ENCODE data around the gene SLFN12L. TPM values are rescaled to one million over a fixed set of nuclear protein-coding genes. Genes with fewer than 3 reads are reported as not detected.

The SLFN12L gene
- total and polyA plus RNA-seq, 12 donors = 0.13 to 2.0 (median 0.50) TPM; not detected in 1

DNA sequence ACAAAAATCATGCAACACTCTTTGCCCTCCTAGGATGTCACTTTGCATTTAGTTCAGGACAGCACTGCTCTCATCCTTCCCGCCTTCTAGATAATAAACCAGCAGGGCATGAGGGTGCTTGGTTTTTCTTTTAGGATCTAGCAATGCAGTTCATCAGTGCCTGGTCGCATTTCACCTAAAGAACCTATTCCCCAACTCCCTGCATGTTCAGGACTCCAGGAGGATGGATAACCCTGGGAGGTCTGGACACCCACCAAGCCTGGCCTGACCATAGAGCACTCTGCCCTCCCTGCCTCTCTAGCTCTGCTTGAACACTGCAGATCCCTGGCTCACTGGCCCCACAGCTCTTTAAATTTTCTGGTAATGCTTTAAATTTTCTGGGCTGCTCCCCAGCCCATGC is 107.8 kb downstream of the SLFN12L start:
- Histone ChIP-seq H3K27ac (no peak overlapping the region), H3K4me3 (no peak overlapping the region), H3K27me3 (no peaks in the 10 kb centered on the region), H3K36me3 (replicated peaks in 1 of 2) (no peaks in the 10 kb centered on the region), H3K9me3 (replicated peaks in 1 of 3) (no peaks in the 10 kb centered on the region), H3K4me1 (replicated peaks in 1 of 2) (peaks cover 14 to 25% of the 10 kb centered on the region in 2 donors)
- no peak for TF ChIP-seq POLR2A (IDR thresholded peaks at IDR 0.05)
- TF ChIP-seq, protein P1, sequence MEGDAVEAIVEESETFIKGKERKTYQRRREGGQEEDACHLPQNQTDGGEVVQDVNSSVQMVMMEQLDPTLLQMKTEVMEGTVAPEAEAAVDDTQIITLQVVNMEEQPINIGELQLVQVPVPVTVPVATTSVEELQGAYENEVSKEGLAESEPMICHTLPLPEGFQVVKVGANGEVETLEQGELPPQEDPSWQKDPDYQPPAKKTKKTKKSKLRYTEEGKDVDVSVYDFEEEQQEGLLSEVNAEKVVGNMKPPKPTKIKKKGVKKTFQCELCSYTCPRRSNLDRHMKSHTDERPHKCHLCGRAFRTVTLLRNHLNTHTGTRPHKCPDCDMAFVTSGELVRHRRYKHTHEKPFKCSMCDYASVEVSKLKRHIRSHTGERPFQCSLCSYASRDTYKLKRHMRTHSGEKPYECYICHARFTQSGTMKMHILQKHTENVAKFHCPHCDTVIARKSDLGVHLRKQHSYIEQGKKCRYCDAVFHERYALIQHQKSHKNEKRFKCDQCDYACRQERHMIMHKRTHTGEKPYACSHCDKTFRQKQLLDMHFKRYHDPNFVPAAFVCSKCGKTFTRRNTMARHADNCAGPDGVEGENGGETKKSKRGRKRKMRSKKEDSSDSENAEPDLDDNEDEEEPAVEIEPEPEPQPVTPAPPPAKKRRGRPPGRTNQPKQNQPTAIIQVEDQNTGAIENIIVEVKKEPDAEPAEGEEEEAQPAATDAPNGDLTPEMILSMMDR (IDR thresholded peaks at IDR 0.05) = no peak
- DNase-seq = no peak
- WGBS, 4 donors = 75 to 95% (median 90%) methylated on average over 2 of the region's 2 CpGs
- intact Hi-C loops (cut with DNase I) = loop anchor here in 1 of 2 donors (10.0 kb wide), 1 partner anchor 185 kb away; the partner anchor contains the start of gene SLFN5

DNA sequence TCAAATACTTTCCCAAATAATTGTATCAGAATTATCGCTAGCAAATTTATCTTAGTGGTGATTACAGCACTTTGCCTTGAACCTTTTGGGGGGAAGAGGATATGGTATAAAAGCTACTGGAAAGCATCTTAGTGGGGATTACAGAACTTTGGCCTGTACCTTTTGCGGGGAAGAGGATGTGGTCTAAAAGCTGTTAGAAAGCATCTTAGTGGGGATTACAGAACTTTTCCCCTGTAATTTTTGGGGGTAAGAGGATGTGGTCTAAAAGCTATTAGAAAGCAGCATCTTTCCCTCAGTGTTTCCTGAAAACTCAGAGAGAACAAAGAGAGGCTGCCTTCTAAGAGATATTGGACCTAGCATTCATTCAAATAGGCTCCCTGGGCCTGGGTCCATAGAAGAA is 109.2 kb downstream of the SLFN12L start:
- TF ChIP-seq, protein P1 (IDR thresholded peaks at IDR 0.05) = no peak
- TF ChIP-seq POLR2A (IDR thresholded peaks at IDR 0.05) = no peak
- no peaks in the 10 kb centered on the region for H3K36me3 ChIP-seq (replicated peaks in 1 of 2)
- no peak overlapping the region for H3K27ac ChIP-seq
- intact Hi-C loops (cut with DNase I) = no loop called here
- 87 to 90% (median 89%) methylated on average over 2 of the region's 2 CpGs for WGBS, 4 donors
- DNase-seq = no peak
- H3K4me1 ChIP-seq (replicated peaks in 1 of 2) = peaks cover 14 to 17% of the 10 kb centered on the region in 2 donors
- no peaks in the 10 kb centered on the region for H3K9me3 ChIP-seq (replicated peaks in 1 of 3)
- no peak overlapping the region for H3K4me3 ChIP-seq
- H3K27me3 ChIP-seq = no peaks in the 10 kb centered on the region

DNA sequence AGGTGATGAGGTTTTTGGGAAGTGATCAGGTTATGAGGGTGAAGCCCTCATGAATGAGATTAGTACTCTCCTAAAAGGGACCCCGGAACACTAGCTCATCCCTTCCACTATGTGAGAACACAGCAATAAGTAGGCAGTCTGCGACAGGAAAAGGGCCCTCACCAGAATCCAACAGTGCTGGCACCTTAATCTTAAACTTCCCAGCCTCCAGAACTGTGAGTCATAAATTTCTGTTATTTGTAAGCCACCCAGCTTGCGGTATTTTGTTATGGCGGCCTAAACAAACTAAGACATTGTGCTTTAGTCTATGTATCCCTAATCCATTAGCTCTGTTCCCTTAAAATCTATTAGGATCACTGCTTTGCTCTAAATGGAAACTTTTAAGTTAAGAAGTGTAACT is 113.7 kb downstream of the SLFN12L start:
- no peak overlapping the region for H3K4me3 ChIP-seq
- H3K4me1 ChIP-seq (replicated peaks in 1 of 2) = no peaks in the 10 kb centered on the region
- H3K27ac ChIP-seq = no peak overlapping the region
- no peaks in the 10 kb centered on the region for H3K36me3 ChIP-seq (replicated peaks in 1 of 2)
- WGBS, 4 donors = 89 to 97% (median 93%) methylated on average over 4 of the region's 4 CpGs
- no peaks in the 10 kb centered on the region for H3K27me3 ChIP-seq
- no peaks in the 10 kb centered on the region for H3K9me3 ChIP-seq (replicated peaks in 1 of 3)
- DNase-seq = no peak
- TF ChIP-seq, protein P1 (IDR thresholded peaks at IDR 0.05) = no peak
- no peak for TF ChIP-seq POLR2A (IDR thresholded peaks at IDR 0.05)
- intact Hi-C loops (cut with DNase I) = no loop called here

Small RNA genes within 50 kb of the gene (small RNA-seq; reads per million reads assigned to genes)
- gene AC015911.1 (0 reads per million in 2 donors), gene SNORD7 (102 to 135 reads per million in 2 donors)

Other genes with a start within 250 kb of the SLFN12L start
- gene SLFN11, start 164.1 kb downstream of the SLFN12L start, total RNA-seq = 10 to 100 TPM in 8 of 9 donors, 1 to 10 TPM in 1; 6.4 to 37.3 (median 20.6) TPM
- 10 to 100 TPM in 2 of 3 donors, 1 to 10 TPM in 1; 8.0 to 10.9 (median 10.1) TPM for gene SLFN11, start 164.1 kb downstream of the SLFN12L start, polyA plus RNA-seq
- 10 to 100 TPM in 8 of 9 donors, 1 to 10 TPM in 1; 5.1 to 17.1 (median 12.7) TPM for gene SLFN12, start 105.2 kb downstream of the SLFN12L start, total RNA-seq
- gene SLFN12, start 105.2 kb downstream of the SLFN12L start, polyA plus RNA-seq = 1 to 10 TPM; 5.5 to 9.7 (median 5.6) TPM
- gene SLFN13, start 88.9 kb downstream of the SLFN12L start, total RNA-seq = 1 to 10 TPM in 8 of 9 donors, under 1 TPM in 1; 0.97 to 9.7 (median 6.2) TPM
- gene SLFN13, start 88.9 kb downstream of the SLFN12L start, polyA plus RNA-seq = 1 to 10 TPM; 1.4 to 2.2 (median 1.4) TPM
- under 1 TPM in 1 of 9 donors, not detected in 8; 0.39 TPM for gene SLFN14, start 23.1 kb upstream of the SLFN12L start, total RNA-seq
- gene SLFN14, start 23.1 kb upstream of the SLFN12L start, polyA plus RNA-seq = not detected
- 10 to 100 TPM in 6 of 9 donors, 1 to 10 TPM in 3; 8.9 to 16.3 (median 12.7) TPM for gene PEX12, start 40.9 kb upstream of the SLFN12L start, total RNA-seq
- gene PEX12, start 40.9 kb upstream of the SLFN12L start, polyA plus RNA-seq = 10 to 100 TPM in 1 of 3 donors, 1 to 10 TPM in 2; 4.2 to 18.5 (median 4.7) TPM
- 100 to 1,000 TPM in 4 of 9 donors, 10 to 100 TPM in 5; 62.4 to 167 (median 79.9) TPM for gene AP2B1, start 49.6 kb upstream of the SLFN12L start, total RNA-seq
- gene AP2B1, start 49.6 kb upstream of the SLFN12L start, polyA plus RNA-seq = 100 to 1,000 TPM in 1 of 3 donors, 10 to 100 TPM in 2; 23.4 to 104 (median 50.5) TPM
- 1 to 10 TPM; 1.1 to 8.1 (median 3.8) TPM for gene RASL10B, start 194.0 kb upstream of the SLFN12L start, total RNA-seq
- gene RASL10B, start 194.0 kb upstream of the SLFN12L start, polyA plus RNA-seq = 1 to 10 TPM; 1.4 to 1.7 (median 1.5) TPM
- under 1 TPM in 3 of 9 donors, not detected in 6; 0.06 to 0.22 (median 0.08) TPM for gene GAS2L2, start 215.6 kb upstream of the SLFN12L start, total RNA-seq
- under 1 TPM in 2 of 3 donors, not detected in 1; 0.08 to 0.10 TPM for gene GAS2L2, start 215.6 kb upstream of the SLFN12L start, polyA plus RNA-seq
- under 1 TPM in 2 of 9 donors, not detected in 7; 0.11 to 0.83 TPM for gene C17orf50, start 223.2 kb upstream of the SLFN12L start, total RNA-seq
- gene C17orf50, start 223.2 kb upstream of the SLFN12L start, polyA plus RNA-seq = under 1 TPM in 2 of 3 donors, not detected in 1; 0.07 to 0.24 TPM